ENCODE measurements around the gene CINP.

DNA sequence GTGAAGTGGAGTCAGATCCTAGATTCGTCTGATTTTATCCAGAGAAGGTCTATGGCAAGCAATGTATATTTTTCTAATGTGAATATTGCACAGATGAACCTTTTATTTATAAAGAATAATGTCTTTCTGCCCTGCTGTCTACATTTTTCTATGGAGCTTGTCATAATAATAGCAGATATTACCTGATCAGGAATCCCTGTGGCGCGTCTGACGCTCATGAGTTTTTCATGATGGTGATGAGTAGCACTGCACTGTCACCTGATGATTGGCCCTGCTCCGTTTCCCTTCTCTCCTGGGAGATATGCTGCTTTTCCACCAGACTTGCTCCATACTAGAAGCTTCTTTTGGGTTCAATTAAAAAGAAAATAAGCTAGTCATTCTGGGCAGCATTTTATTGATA is 20.5 kb downstream of the CINP start:
- TF ChIP-seq CTCF (IDR thresholded peaks at IDR 0.05; ENCODE audit: low read depth, low read length): no peak
- no peak for TF ChIP-seq EZH2phosphoT487 (IDR thresholded peaks at IDR 0.05; ENCODE audit: low read depth)

Measured in OCI-LY3 (cell line).